ENCODE results near the gene TRPV6. TPM values are rescaled to one million over a fixed set of nuclear protein-coding genes. Genes with fewer than 3 reads are reported as not detected.

The TRPV6 gene
- total and polyA plus RNA-seq, 4 donors = 0.32 to 1.5 (median 0.36) TPM; not detected in 1

- TF ChIP-seq, protein P1, sequence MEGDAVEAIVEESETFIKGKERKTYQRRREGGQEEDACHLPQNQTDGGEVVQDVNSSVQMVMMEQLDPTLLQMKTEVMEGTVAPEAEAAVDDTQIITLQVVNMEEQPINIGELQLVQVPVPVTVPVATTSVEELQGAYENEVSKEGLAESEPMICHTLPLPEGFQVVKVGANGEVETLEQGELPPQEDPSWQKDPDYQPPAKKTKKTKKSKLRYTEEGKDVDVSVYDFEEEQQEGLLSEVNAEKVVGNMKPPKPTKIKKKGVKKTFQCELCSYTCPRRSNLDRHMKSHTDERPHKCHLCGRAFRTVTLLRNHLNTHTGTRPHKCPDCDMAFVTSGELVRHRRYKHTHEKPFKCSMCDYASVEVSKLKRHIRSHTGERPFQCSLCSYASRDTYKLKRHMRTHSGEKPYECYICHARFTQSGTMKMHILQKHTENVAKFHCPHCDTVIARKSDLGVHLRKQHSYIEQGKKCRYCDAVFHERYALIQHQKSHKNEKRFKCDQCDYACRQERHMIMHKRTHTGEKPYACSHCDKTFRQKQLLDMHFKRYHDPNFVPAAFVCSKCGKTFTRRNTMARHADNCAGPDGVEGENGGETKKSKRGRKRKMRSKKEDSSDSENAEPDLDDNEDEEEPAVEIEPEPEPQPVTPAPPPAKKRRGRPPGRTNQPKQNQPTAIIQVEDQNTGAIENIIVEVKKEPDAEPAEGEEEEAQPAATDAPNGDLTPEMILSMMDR (IDR thresholded peaks at IDR 0.05; ENCODE audit: low read depth, low read length, missing input control) = no peak
- TF ChIP-seq, protein P2, sequence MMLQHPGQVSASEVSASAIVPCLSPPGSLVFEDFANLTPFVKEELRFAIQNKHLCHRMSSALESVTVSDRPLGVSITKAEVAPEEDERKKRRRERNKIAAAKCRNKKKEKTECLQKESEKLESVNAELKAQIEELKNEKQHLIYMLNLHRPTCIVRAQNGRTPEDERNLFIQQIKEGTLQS (IDR thresholded peaks at IDR 0.05) = no peak
- TF ChIP-seq TAF1 (conservative IDR thresholded peaks at IDR 0.05) = no peak
- no peak for TF ChIP-seq SP1 (IDR thresholded peaks at IDR 0.05)
- TF ChIP-seq EGR1 (IDR thresholded peaks at IDR 0.05; ENCODE audit: low read depth in 2 of 2) = no peak
- TF ChIP-seq, protein P3, sequence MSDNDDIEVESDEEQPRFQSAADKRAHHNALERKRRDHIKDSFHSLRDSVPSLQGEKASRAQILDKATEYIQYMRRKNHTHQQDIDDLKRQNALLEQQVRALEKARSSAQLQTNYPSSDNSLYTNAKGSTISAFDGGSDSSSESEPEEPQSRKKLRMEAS (IDR thresholded peaks at IDR 0.05) = no peak
- no peak for TF ChIP-seq JUND (IDR thresholded peaks at IDR 0.05)
- no peak for TF ChIP-seq NR2F2 (IDR thresholded peaks at IDR 0.05)
- TF ChIP-seq FOXA2 (IDR thresholded peaks at IDR 0.05) = no peak
- no peak for TF ChIP-seq HNF4G (IDR thresholded peaks at IDR 0.05)
- TF ChIP-seq GABPA (IDR thresholded peaks at IDR 0.05 in 1 of 2, conservative IDR thresholded peaks at IDR 0.05 in 1 of 2) = no peak
Observed at GRCh38 chr7:142894112-142894984, 8.8 kb upstream of the TRPV6 start (continued).

- 85% methylated on average over 5 of the region's 5 CpGs for WGBS
- peak; percentile 28 for DNase-seq (ENCODE audit: low spot score)
- Histone ChIP-seq H3K27me3 (ENCODE audit: control insufficient read depth in 4 of 4, insufficient read depth in 4 of 4, low read length in 3 of 4) (peaks cover 0 to 10% (median 0%) of the 10 kb centered on the region in 4 donors), H3K27ac (ENCODE audit: low read depth in 1 of 2, low read length in 2 of 2) (no peak overlapping the region), H3K9ac (ENCODE audit: low read depth in 1 of 2, low read length in 2 of 2) (no peak overlapping the region), H3K36me3 (ENCODE audit: control insufficient read depth in 4 of 4, insufficient read depth in 3 of 4, low read depth in 1 of 4, low read length in 3 of 4) (no peaks in the 10 kb centered on the region), H3K9me3 (ENCODE audit: control insufficient read depth in 4 of 4, low read length in 3 of 4) (no peaks in the 10 kb centered on the region), H3K4me3 (ENCODE audit: low read depth in 1 of 3, low read length in 3 of 3) (no peak overlapping the region), H3K4me1 (ENCODE audit: control insufficient read depth in 4 of 4, insufficient read depth in 4 of 4, low read length in 3 of 4) (no peaks in the 10 kb centered on the region)
- TF ChIP-seq, protein P2 (IDR thresholded peaks at IDR 0.05) = no peak
- no peak for TF ChIP-seq HNF4G (IDR thresholded peaks at IDR 0.05)
- TF ChIP-seq, protein P1 (IDR thresholded peaks at IDR 0.05; ENCODE audit: low read depth, low read length, missing input control) = no peak
- no peak for TF ChIP-seq FOXA1 (IDR thresholded peaks at IDR 0.05)
- TF ChIP-seq FOXA2 (IDR thresholded peaks at IDR 0.05) = no peak
- no peak for TF ChIP-seq SP1 (IDR thresholded peaks at IDR 0.05)
- TF ChIP-seq REST (IDR thresholded peaks at IDR 0.05) = no peak
- TF ChIP-seq RAD21 (IDR thresholded peaks at IDR 0.05) = no peak
- TF ChIP-seq ZBTB33 (IDR thresholded peaks at IDR 0.05) = no peak
- TF ChIP-seq EGR1 (IDR thresholded peaks at IDR 0.05; ENCODE audit: low read depth in 2 of 2) = no peak
- no peak for TF ChIP-seq GABPA (IDR thresholded peaks at IDR 0.05 in 1 of 2, conservative IDR thresholded peaks at IDR 0.05 in 1 of 2)
- no peak for TF ChIP-seq HNF4A (conservative IDR thresholded peaks at IDR 0.05)
- TF ChIP-seq, protein P3 (IDR thresholded peaks at IDR 0.05) = no peak
- TF ChIP-seq RXRA (IDR thresholded peaks at IDR 0.05) = no peak
Observed at GRCh38 chr7:142892951-142893350, 7.4 kb upstream of the TRPV6 start.

Measured in liver (tissue), 9 donors.